Body of pancreas (tissue), 4 donors: ENCODE measurements around the gene AGBL2. TPM values are rescaled to one million over a fixed set of nuclear protein-coding genes. Genes with fewer than 3 reads are reported as not detected.
A peak's percentile ranks its signal among the peaks of the same experiment; 100 is the strongest.

Experiments used
- ATAC-seq: fragments of 150-250 bp; one replicate; pipeline ENCODE4 v1.9.1; 2016
- DNase-seq, 4 donors: peaks; one replicate each; pipeline ENCODE4 v3.0.0-alpha.2; 2019
- H3K27ac ChIP-seq, 4 donors: fragments of 200-600 bp; sonication (generic); 1 replicate in 3 of 4; 2 replicates in 1 of 4; pipeline versions ENCODE4 v1.5.1 to v1.6.1; 2016 to 2019; ENCODE audit warnings: mild to moderate bottlenecking in 1 of 4, mixed read lengths in 1 of 4, moderate library complexity in 1 of 4
- H3K27me3 ChIP-seq, 2 donors: fragments of 200-600 bp; sonication (generic); one replicate each; pipeline ENCODE4 v1.6.0; 2016; ENCODE audit warnings: mild to moderate bottlenecking in 1 of 2
- H3K36me3 ChIP-seq, 2 donors: fragments of 200-600 bp; sonication (generic); replicated peaks in 1 of 2; 2 replicates each; pipeline ENCODE4 v1.5.1; 2016; ENCODE audit warnings: low read depth in 2 of 2; ENCODE audit not compliant: insufficient read depth in 1 of 2
- H3K4me1 ChIP-seq: fragments of 200-600 bp; sonication (generic); one replicate; pipeline ENCODE4 v1.6.0; 2016
- H3K4me3 ChIP-seq, 2 donors: fragments of 200-600 bp; sonication (generic); 1 replicate in 1 of 2; 2 replicates in 1 of 2; pipeline ENCODE4 v1.5.1; 2016 to 2019
- H3K9me3 ChIP-seq, 3 donors: fragments of 200-600 bp; sonication (generic); 1 replicate in 2 of 3; 2 replicates in 1 of 3; pipeline ENCODE4 v1.5.1; 2016
- POLR2A ChIP-seq, 3 donors: fragments of 450-650 bp; IDR thresholded peaks; one replicate each; pipeline ENCODE4 v1.6.1; 2016; ENCODE audit warnings: antibody characterized with exemption in 3 of 3, mild to moderate bottlenecking in 2 of 3
- WGBS, 2 donors: methylation state at CpG; one replicate each; pipeline ENCODE4 v1.1.5; 2017; 5-methylcytosine and 5-hydroxymethylcytosine counted together
- intact Hi-C: fragments of 100-400 bp; cut with DNase I; formaldehyde crosslinking; loops from one replicate; pipeline ENCODE4 v1.15.1; 2023
- total RNA-seq, 2 donors: library from RNA; depleted of rRNA; stranded (reverse); fragments of >200 nt; gene quantifications; one replicate each; pipeline ENCODE4 v1.1.0, GENCODE V29; 2016
- TF ChIP-seq, protein P1 (sequence below), 7 experiments: fragments of 450-650 bp in 4 of 7; fragments of 200-600 bp in 3 of 7; sonication (generic) in 3 of 7; IDR thresholded peaks; one replicate each; pipeline ENCODE4 v1.5.1; 2016 to 2019; ENCODE audit warnings: antibody characterized with exemption in 7 of 7

Gene AGBL2
- total RNA-seq, 2 donors from 2014 or later: 2.9 to 5.3 TPM

DNA sequence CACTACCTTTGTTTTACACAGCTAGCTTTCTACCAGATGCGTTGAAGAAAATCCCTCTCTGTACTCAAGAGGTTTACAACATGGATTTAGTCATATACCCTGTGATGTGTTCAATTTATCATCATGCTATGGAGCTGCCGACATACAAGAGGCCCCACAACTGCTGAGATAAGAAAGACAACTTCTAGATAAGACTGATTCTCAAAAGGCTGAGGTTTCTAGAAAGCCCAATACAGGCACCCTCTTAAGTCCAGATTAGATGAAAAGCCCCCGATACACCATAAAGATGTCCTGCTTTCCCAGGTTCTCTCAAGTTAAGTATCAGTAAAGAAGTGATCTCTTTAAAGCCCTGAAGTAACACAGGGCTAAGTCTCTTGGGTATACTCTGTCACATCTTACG lies 87.1 kb downstream of the AGBL2 start:
- DNase-seq (no peak), ATAC-seq (no peak)
- TF ChIP-seq POLR2A (IDR thresholded peaks at IDR 0.05): no peak
- TF ChIP-seq, protein P1, sequence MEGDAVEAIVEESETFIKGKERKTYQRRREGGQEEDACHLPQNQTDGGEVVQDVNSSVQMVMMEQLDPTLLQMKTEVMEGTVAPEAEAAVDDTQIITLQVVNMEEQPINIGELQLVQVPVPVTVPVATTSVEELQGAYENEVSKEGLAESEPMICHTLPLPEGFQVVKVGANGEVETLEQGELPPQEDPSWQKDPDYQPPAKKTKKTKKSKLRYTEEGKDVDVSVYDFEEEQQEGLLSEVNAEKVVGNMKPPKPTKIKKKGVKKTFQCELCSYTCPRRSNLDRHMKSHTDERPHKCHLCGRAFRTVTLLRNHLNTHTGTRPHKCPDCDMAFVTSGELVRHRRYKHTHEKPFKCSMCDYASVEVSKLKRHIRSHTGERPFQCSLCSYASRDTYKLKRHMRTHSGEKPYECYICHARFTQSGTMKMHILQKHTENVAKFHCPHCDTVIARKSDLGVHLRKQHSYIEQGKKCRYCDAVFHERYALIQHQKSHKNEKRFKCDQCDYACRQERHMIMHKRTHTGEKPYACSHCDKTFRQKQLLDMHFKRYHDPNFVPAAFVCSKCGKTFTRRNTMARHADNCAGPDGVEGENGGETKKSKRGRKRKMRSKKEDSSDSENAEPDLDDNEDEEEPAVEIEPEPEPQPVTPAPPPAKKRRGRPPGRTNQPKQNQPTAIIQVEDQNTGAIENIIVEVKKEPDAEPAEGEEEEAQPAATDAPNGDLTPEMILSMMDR (IDR thresholded peaks at IDR 0.05): no peak
- Histone ChIP-seq H3K27me3 (no peaks in the 10 kb centered on the region), H3K9me3 (no peaks in the 10 kb centered on the region), H3K36me3 (peaks cover 13 to 21% of the 10 kb centered on the region in 2 donors), H3K4me3 (no peak overlapping the region), H3K27ac (no peak overlapping the region), H3K4me1 (no peaks in the 10 kb centered on the region)
- intact Hi-C loops: no loop called here
- WGBS, 2 donors: 82 to 87% methylated on average over 4 of the region's 4 CpGs

DNA sequence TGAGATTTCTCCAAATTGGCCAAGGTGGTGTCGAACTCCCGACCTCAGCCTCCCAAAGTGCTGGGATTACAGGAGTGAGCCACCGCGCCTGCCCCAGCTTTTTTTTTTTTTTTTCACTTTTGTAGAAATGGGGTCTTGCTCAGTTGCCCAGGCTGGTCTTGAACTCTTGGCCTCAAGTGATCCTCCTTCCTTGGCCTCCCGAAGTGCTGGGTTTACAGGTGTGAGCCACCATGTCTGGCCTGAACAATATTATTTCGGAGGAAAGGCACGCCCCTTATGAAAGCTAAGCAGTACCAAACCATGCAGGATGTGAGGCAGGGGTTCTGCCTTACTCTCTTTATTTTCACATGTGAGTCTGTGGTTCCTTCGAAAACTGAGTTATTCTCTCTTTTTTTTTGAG lies 88.9 kb downstream of the AGBL2 start:
- no peaks in the 10 kb centered on the region for H3K27me3 ChIP-seq
- peaks cover 13 to 28% of the 10 kb centered on the region in 2 donors for H3K36me3 ChIP-seq
- no peaks in the 10 kb centered on the region for H3K9me3 ChIP-seq
- 90% methylated on average over 8 of the region's 8 CpGs for WGBS, 2 donors
- no peak for DNase-seq
- intact Hi-C loops: no loop called here
- TF ChIP-seq POLR2A (IDR thresholded peaks at IDR 0.05): no peak
- TF ChIP-seq, protein P1 (IDR thresholded peaks at IDR 0.05): no peak
- H3K27ac ChIP-seq: no peak overlapping the region
- H3K4me1 ChIP-seq: no peaks in the 10 kb centered on the region
- no peak for ATAC-seq
- no peak overlapping the region for H3K4me3 ChIP-seq

DNA sequence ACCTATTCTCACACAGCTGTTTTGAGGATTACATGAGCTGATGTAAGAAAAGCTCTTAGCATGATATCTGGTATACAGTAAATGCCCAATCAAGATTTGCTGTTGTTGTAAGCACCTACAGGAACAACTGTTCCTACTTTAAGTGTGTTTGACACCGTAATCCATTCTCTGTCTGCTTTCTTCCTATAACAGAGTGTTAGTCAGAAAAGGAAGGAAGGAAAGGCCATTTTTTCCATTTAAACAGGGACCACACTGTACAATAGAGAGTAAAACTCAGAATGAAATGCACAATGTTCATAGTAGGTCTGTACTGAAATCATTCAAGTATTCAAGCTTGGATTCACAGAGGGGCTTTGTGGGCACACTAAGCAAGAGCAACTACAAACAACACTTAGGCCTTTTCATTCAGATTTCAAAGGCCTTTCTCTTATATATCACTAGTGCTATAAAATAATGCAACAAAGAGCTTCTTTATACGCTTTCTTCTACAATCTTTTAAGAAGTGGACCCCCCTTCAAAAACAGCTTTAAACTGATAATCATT lies 94.3 kb downstream of the AGBL2 start:
- intact Hi-C loops: no loop called here
- Histone ChIP-seq H3K36me3 (peaks cover 5 to 27% of the 10 kb centered on the region in 2 donors), H3K4me3 (no peak overlapping the region), H3K27ac (no peak overlapping the region), H3K4me1 (no peaks in the 10 kb centered on the region), H3K27me3 (no peaks in the 10 kb centered on the region), H3K9me3 (no peaks in the 10 kb centered on the region)
- no peak for ATAC-seq
- TF ChIP-seq, protein P1 (IDR thresholded peaks at IDR 0.05): no peak
- TF ChIP-seq POLR2A (IDR thresholded peaks at IDR 0.05): no peak
- WGBS, 2 donors: 90 to 96% methylated on average over 2 of the region's 2 CpGs
- DNase-seq: no peak

DNA sequence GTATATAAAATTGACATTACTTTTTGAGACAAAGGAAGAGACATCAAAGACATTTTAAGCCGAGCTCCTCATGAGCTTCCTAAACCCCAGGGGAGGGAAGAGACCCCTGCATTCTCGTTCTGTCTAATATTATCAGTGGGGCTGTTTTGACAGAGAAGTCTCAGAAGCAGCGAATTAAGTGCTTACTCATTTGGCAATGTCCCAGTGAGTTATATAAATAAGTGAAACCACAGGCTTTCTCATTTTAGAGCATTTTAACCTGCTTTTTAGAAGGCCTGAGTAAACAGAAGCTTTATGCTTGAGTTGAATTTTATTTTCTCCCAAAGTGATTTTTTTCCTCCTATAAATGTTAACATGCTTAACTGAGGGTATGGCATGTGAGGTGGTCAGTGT lies 97.8 kb downstream of the AGBL2 start:
- H3K4me3 ChIP-seq: no peak overlapping the region
- H3K36me3 ChIP-seq: peaks cover 0 to 16% of the 10 kb centered on the region in 2 donors
- H3K27ac ChIP-seq: no peak overlapping the region
- H3K27me3 ChIP-seq: no peaks in the 10 kb centered on the region
- no peaks in the 10 kb centered on the region for H3K9me3 ChIP-seq
- DNase-seq (no peak), ATAC-seq (no peak)
- 43 to 53% methylated on average over 3 of the region's 3 CpGs for WGBS, 2 donors
- no peaks in the 10 kb centered on the region for H3K4me1 ChIP-seq
- intact Hi-C loops: no loop called here
- TF ChIP-seq, protein P1 (IDR thresholded peaks at IDR 0.05): no peak
- TF ChIP-seq POLR2A (IDR thresholded peaks at IDR 0.05): no peak

DNA sequence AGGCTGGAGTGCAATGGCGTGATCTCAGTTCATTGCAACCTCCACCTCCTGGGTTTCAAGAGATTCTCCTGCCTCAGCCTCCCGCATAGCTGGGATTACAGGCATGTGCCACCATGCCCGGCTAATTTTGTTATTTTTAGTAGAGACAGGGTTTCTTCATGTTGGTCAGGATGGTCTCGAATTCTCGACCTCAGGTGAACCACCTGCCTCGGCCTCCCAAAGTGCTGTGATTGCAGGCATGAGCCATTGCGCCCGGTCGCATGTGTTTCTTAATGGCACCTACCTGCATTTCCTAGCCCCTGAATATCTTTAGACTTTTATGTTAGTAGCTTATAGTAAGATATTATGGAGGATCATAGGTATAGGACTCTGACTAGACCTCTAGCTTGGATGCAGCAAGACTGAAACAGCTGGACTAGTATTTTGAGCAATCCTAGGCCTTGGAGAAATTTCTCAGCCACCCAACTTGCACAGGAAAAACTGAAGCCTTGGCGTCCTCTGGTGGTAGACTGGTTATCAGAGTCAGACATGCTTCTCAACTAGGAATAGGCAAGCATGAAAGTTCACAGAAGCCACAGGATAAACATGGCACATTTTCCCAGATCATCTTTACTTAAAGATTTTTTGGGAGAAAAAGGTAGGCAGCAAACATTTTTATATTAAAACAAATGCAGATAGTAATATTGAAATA lies 98.3 kb downstream of the AGBL2 start:
- no peaks in the 10 kb centered on the region for H3K4me1 ChIP-seq
- intact Hi-C loops: no loop called here
- TF ChIP-seq, protein P1 (IDR thresholded peaks at IDR 0.05): peak in 6 of 7 experiments; percentile 17 to 56 (median 40)
- no peak for TF ChIP-seq POLR2A (IDR thresholded peaks at IDR 0.05)
- H3K9me3 ChIP-seq: no peaks in the 10 kb centered on the region
- peaks cover 0 to 16% of the 10 kb centered on the region in 2 donors for H3K36me3 ChIP-seq
- no peaks in the 10 kb centered on the region for H3K27me3 ChIP-seq
- peak; percentile 27 to 71 (median 37) for DNase-seq
- 79 to 84% methylated on average over 10 of the region's 10 CpGs for WGBS, 2 donors
- H3K4me3 ChIP-seq: no peak overlapping the region
- H3K27ac ChIP-seq: no peak overlapping the region
- ATAC-seq: no peak
